IPS-NIHi7 (cell line): ENCODE data around the gene SNX10.
A peak's percentile ranks its signal among the peaks of the same experiment; 100 is the strongest.
"Not testable (repeated sequence)": the region's sequence is repeated elsewhere in the genome, so short reads cannot be mapped to it uniquely, and the experiment has no call there.

Experiments
- DNase-seq: peaks from one replicate; pipeline ENCODE4 v3.0.0; 2012; ENCODE audit warnings: mixed read lengths; ENCODE audit errors: extremely low spot score

Gene SNX10

GRCh38 chr7:26291699-26292538 is at the start of gene SNX10:
Gene SNX10, plus strand, starts transcription at chr7:26291862. Its CDS starts 54,581 bp downstream, at chr7:26346443.
- DNase-seq, result peak; percentile 79

GRCh38 chr7:26245150-26245549 is 46.5 kb upstream of the SNX10 start:
- no peak for DNase-seq

- no peak for DNase-seq
Observed at GRCh38 chr7:26250239-26250638, 41.4 kb upstream of the SNX10 start.

GRCh38 chr7:26261866-26262265 is 29.8 kb upstream of the SNX10 start:
- DNase-seq, result not testable (repeated sequence)

GRCh38 chr7:26265065-26265464 is 26.6 kb upstream of the SNX10 start:
- no peak for DNase-seq

- DNase-seq, result no peak
Observed at GRCh38 chr7:26265499-26266075, 26.1 kb upstream of the SNX10 start.

GRCh38 chr7:26267601-26268166 is 24.0 kb upstream of the SNX10 start:
- no peak for DNase-seq

GRCh38 chr7:26275213-26275612 is 16.4 kb upstream of the SNX10 start:
- DNase-seq, result no peak

GRCh38 chr7:26278770-26279169 is 12.9 kb upstream of the SNX10 start:
- DNase-seq, result no peak

GRCh38 chr7:26279405-26279804 is 12.3 kb upstream of the SNX10 start:
- no peak for DNase-seq

GRCh38 chr7:26280097-26280496 is 11.6 kb upstream of the SNX10 start:
- no peak for DNase-seq

- no peak for DNase-seq
Observed at GRCh38 chr7:26280723-26281122, 10.9 kb upstream of the SNX10 start.

- no peak for DNase-seq
Observed at GRCh38 chr7:26284477-26284876, 7.2 kb upstream of the SNX10 start.

GRCh38 chr7:26284995-26285632 is 6.5 kb upstream of the SNX10 start:
- no peak for DNase-seq

- DNase-seq, result no peak
Observed at GRCh38 chr7:26286157-26286556, 5.5 kb upstream of the SNX10 start.

- not testable (repeated sequence) for DNase-seq
Observed at GRCh38 chr7:26288126-26288525, 3.5 kb upstream of the SNX10 start.

GRCh38 chr7:26291251-26291650 is 411 bp upstream of the SNX10 start:
- DNase-seq, result no peak

- peak; percentile 32 for DNase-seq
Observed at GRCh38 chr7:26292768-26293560, 1.3 kb downstream of the SNX10 start.

GRCh38 chr7:26293569-26294308 is 2.1 kb downstream of the SNX10 start:
- DNase-seq, result no peak

GRCh38 chr7:26295015-26295414 is 3.4 kb downstream of the SNX10 start:
- no peak for DNase-seq

GRCh38 chr7:26295586-26295985 is 3.9 kb downstream of the SNX10 start:
- DNase-seq, result no peak
